ENCODE measurements around the gene ITPRIP.

Gene ITPRIP

GRCh38 chr10:104337985-104338735 lies at the start of gene ITPRIP:
Gene ITPRIP (minus strand): TSS chr10:104338465. CDS start chr10:104316051, 22,414 bp downstream.
- Histone ChIP-seq H3K9me3 (ENCODE audit: control insufficient read depth, insufficient read depth, low read length) (no peaks in the 10 kb centered on the region; the same call in 1 of the 2 replicates), H3K9ac (ENCODE audit: low read depth, low read length) (peak within 1 kb of the TSS; percentile 77), H3K36me3 (ENCODE audit: insufficient read depth, low read length) (no peaks in the 10 kb centered on the region), H3K4me1 (ENCODE audit: insufficient read depth, low read length) (peaks cover 36% of the 10 kb centered on the region)

- H3K9ac ChIP-seq (ENCODE audit: low read depth, low read length): no peak overlapping the region
- H3K4me1 ChIP-seq (ENCODE audit: insufficient read depth, low read length): peaks cover 5% of the 10 kb centered on the region; the same call in 1 of the 2 replicates
- H3K36me3 ChIP-seq (ENCODE audit: insufficient read depth, low read length): no peaks in the 10 kb centered on the region
- H3K9me3 ChIP-seq (ENCODE audit: control insufficient read depth, insufficient read depth, low read length): no peaks in the 10 kb centered on the region
These were observed 49.0 kb upstream of the ITPRIP start for GRCh38 chr10:104387130-104387888.

- H3K9me3 ChIP-seq (ENCODE audit: control insufficient read depth, insufficient read depth, low read length): no peaks in the 10 kb centered on the region
- H3K9ac ChIP-seq (ENCODE audit: low read depth, low read length): no peak overlapping the region
- H3K4me1 ChIP-seq (ENCODE audit: insufficient read depth, low read length): peaks cover 9% of the 10 kb centered on the region
- no peaks in the 10 kb centered on the region for H3K36me3 ChIP-seq (ENCODE audit: insufficient read depth, low read length)
These were observed 42.1 kb upstream of the ITPRIP start for GRCh38 chr10:104380336-104380735.

- 0 out of 2 replicates have a peak, but pooled peaks cover under 1% of the 10 kb centered on the region for H3K9me3 ChIP-seq (ENCODE audit: control insufficient read depth, insufficient read depth, low read length)
- no peaks in the 10 kb centered on the region for H3K36me3 ChIP-seq (ENCODE audit: insufficient read depth, low read length)
- peaks cover 9% of the 10 kb centered on the region for H3K4me1 ChIP-seq (ENCODE audit: insufficient read depth, low read length)
- no peak overlapping the region for H3K9ac ChIP-seq (ENCODE audit: low read depth, low read length)
These were observed 38.6 kb upstream of the ITPRIP start for GRCh38 chr10:104376784-104377300.

- H3K4me1 ChIP-seq (ENCODE audit: insufficient read depth, low read length): peaks cover 9% of the 10 kb centered on the region
- H3K9ac ChIP-seq (ENCODE audit: low read depth, low read length): no peak overlapping the region
- H3K9me3 ChIP-seq (ENCODE audit: control insufficient read depth, insufficient read depth, low read length): peaks cover 8% of the 10 kb centered on the region
- H3K36me3 ChIP-seq (ENCODE audit: insufficient read depth, low read length): no peaks in the 10 kb centered on the region
These were observed 36.3 kb upstream of the ITPRIP start for GRCh38 chr10:104374591-104374990.

- peaks cover 8% of the 10 kb centered on the region for H3K9me3 ChIP-seq (ENCODE audit: control insufficient read depth, insufficient read depth, low read length)
- no peak overlapping the region for H3K9ac ChIP-seq (ENCODE audit: low read depth, low read length)
- H3K4me1 ChIP-seq (ENCODE audit: insufficient read depth, low read length): peaks cover under 1% of the 10 kb centered on the region; the same call in 1 of the 2 replicates
- H3K36me3 ChIP-seq (ENCODE audit: insufficient read depth, low read length): no peaks in the 10 kb centered on the region
These were observed 33.5 kb upstream of the ITPRIP start for GRCh38 chr10:104371753-104372152.

GRCh38 chr10:104368381-104368780 lies 30.1 kb upstream of the ITPRIP start:
- H3K36me3 ChIP-seq (ENCODE audit: insufficient read depth, low read length): no peaks in the 10 kb centered on the region; the same call in 1 of the 2 replicates
- H3K9me3 ChIP-seq (ENCODE audit: control insufficient read depth, insufficient read depth, low read length): peaks cover 8% of the 10 kb centered on the region
- no peak overlapping the region for H3K9ac ChIP-seq (ENCODE audit: low read depth, low read length)
- no peaks in the 10 kb centered on the region for H3K4me1 ChIP-seq (ENCODE audit: insufficient read depth, low read length)

- no peaks in the 10 kb centered on the region for H3K4me1 ChIP-seq (ENCODE audit: insufficient read depth, low read length)
- peaks cover 8% of the 10 kb centered on the region for H3K9me3 ChIP-seq (ENCODE audit: control insufficient read depth, insufficient read depth, low read length)
- H3K36me3 ChIP-seq (ENCODE audit: insufficient read depth, low read length): no peaks in the 10 kb centered on the region; the same call in 1 of the 2 replicates
- no peak overlapping the region for H3K9ac ChIP-seq (ENCODE audit: low read depth, low read length)
These were observed 29.6 kb upstream of the ITPRIP start for GRCh38 chr10:104367904-104368303.

GRCh38 chr10:104359811-104360210 lies 21.5 kb upstream of the ITPRIP start:
- Histone ChIP-seq H3K36me3 (ENCODE audit: insufficient read depth, low read length) (no peaks in the 10 kb centered on the region; the same call in 1 of the 2 replicates), H3K4me1 (ENCODE audit: insufficient read depth, low read length) (no peaks in the 10 kb centered on the region), H3K9me3 (ENCODE audit: control insufficient read depth, insufficient read depth, low read length) (no peaks in the 10 kb centered on the region; the same call in 1 of the 2 replicates), H3K9ac (ENCODE audit: low read depth, low read length) (no peak overlapping the region)

- peak within 1 kb of the TSS; percentile 74; the same call in 1 of the 2 replicates for H3K9ac ChIP-seq (ENCODE audit: low read depth, low read length)
- H3K36me3 ChIP-seq (ENCODE audit: insufficient read depth, low read length): no peaks in the 10 kb centered on the region
- peaks cover 10% of the 10 kb centered on the region for H3K4me1 ChIP-seq (ENCODE audit: insufficient read depth, low read length)
- no peaks in the 10 kb centered on the region for H3K9me3 ChIP-seq (ENCODE audit: control insufficient read depth, insufficient read depth, low read length)
These were observed 15.2 kb upstream of the ITPRIP start, which contains the start of gene CFAP58 for GRCh38 chr10:104353325-104354048. Gene CFAP58 (plus strand): TSS chr10:104353833. CDS start chr10:104353898, 65 bp downstream.

GRCh38 chr10:104351919-104352318 lies 13.7 kb upstream of the ITPRIP start:
- no peaks in the 10 kb centered on the region for H3K36me3 ChIP-seq (ENCODE audit: insufficient read depth, low read length)
- peaks cover 10% of the 10 kb centered on the region for H3K4me1 ChIP-seq (ENCODE audit: insufficient read depth, low read length)
- no peaks in the 10 kb centered on the region for H3K9me3 ChIP-seq (ENCODE audit: control insufficient read depth, insufficient read depth, low read length)
- H3K9ac ChIP-seq (ENCODE audit: low read depth, low read length): no peak overlapping the region

GRCh38 chr10:104351061-104351702 lies 12.9 kb upstream of the ITPRIP start:
- peaks cover 10% of the 10 kb centered on the region for H3K4me1 ChIP-seq (ENCODE audit: insufficient read depth, low read length)
- no peak overlapping the region for H3K9ac ChIP-seq (ENCODE audit: low read depth, low read length)
- H3K36me3 ChIP-seq (ENCODE audit: insufficient read depth, low read length): no peaks in the 10 kb centered on the region
- H3K9me3 ChIP-seq (ENCODE audit: control insufficient read depth, insufficient read depth, low read length): no peaks in the 10 kb centered on the region

GRCh38 chr10:104350127-104350635 lies 11.9 kb upstream of the ITPRIP start:
- Histone ChIP-seq H3K9me3 (ENCODE audit: control insufficient read depth, insufficient read depth, low read length) (no peaks in the 10 kb centered on the region), H3K4me1 (ENCODE audit: insufficient read depth, low read length) (peaks cover 10% of the 10 kb centered on the region), H3K36me3 (ENCODE audit: insufficient read depth, low read length) (no peaks in the 10 kb centered on the region), H3K9ac (ENCODE audit: low read depth, low read length) (no peak overlapping the region)
